WERI-Rb-1 (cell line): Measurements from ENCODE around the gene CAPN6.

ENCODE experiments used
- DNase-seq: peaks from one replicate; pipeline ENCODE4 v3.0.0-alpha.2; 2020
- H3K27ac ChIP-seq: fragments of 250-450 bp; sonication (Bioruptor Pico); 2 replicates; pipeline ENCODE4 v1.5.1; 2020; ENCODE audit warnings: mild to moderate bottlenecking, moderate library complexity
- H3K27me3 ChIP-seq: fragments of 250-450 bp; sonication (Bioruptor Pico); 2 replicates; pipeline ENCODE4 v1.5.1; 2021; ENCODE audit warnings: mild to moderate bottlenecking, low read depth, moderate library complexity; ENCODE audit not compliant: insufficient read depth, severe bottlenecking
- H3K36me3 ChIP-seq: fragments of 250-450 bp; sonication (Bioruptor Pico); 2 replicates; pipeline ENCODE4 v1.5.1; 2020; ENCODE audit warnings: mild to moderate bottlenecking, moderate library complexity
- H3K4me3 ChIP-seq: 2 replicates; pipeline ENCODE4 v1.5.1; 2011; ENCODE audit warnings: low read depth, mild to moderate bottlenecking, control low read depth, low read length
- H3K9me3 ChIP-seq: fragments of 250-450 bp; sonication (Bioruptor Pico); 2 replicates; pipeline ENCODE4 v1.5.1; 2021; ENCODE audit warnings: mild to moderate bottlenecking, moderate library complexity; ENCODE audit not compliant: severe bottlenecking
- TF ChIP-seq, protein P1 (sequence below): IDR thresholded peaks from 2 replicates; pipeline ENCODE4 v1.5.1; 2011; ENCODE audit warnings: low read depth, mild to moderate bottlenecking, control low read depth, inconsistent platforms, low read length

Gene CAPN6, protein sequence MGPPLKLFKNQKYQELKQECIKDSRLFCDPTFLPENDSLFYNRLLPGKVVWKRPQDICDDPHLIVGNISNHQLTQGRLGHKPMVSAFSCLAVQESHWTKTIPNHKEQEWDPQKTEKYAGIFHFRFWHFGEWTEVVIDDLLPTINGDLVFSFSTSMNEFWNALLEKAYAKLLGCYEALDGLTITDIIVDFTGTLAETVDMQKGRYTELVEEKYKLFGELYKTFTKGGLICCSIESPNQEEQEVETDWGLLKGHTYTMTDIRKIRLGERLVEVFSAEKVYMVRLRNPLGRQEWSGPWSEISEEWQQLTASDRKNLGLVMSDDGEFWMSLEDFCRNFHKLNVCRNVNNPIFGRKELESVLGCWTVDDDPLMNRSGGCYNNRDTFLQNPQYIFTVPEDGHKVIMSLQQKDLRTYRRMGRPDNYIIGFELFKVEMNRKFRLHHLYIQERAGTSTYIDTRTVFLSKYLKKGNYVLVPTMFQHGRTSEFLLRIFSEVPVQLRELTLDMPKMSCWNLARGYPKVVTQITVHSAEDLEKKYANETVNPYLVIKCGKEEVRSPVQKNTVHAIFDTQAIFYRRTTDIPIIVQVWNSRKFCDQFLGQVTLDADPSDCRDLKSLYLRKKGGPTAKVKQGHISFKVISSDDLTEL

DNA sequence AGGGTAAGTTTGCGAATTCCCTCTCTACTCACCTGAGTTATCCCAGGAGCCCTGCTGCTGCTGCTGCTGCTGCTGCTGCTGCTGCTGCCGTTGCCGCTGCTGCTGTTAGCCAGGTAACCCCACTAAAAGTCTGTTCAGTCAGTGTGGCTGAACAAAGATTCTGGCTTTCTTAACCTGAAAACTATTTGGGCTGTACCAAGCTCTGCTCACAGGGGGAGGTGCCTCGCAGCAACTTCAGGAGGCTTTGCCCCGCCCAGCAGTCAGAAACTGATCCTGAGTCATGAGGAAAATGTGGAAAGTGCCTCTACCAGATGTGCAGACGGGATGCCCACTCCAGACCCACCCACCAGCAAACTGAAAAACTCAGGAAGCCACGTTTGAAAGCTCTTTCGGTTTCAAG is at the start of gene CAPN6:
TSS of gene CAPN6 (minus strand) at position 145 of the 400 bp plus-strand sequence. CDS start 6,547 bp downstream, outside the sequence.
- peaks cover 27% of the 10 kb centered on the region for H3K27me3 ChIP-seq
- TF ChIP-seq, protein P1, sequence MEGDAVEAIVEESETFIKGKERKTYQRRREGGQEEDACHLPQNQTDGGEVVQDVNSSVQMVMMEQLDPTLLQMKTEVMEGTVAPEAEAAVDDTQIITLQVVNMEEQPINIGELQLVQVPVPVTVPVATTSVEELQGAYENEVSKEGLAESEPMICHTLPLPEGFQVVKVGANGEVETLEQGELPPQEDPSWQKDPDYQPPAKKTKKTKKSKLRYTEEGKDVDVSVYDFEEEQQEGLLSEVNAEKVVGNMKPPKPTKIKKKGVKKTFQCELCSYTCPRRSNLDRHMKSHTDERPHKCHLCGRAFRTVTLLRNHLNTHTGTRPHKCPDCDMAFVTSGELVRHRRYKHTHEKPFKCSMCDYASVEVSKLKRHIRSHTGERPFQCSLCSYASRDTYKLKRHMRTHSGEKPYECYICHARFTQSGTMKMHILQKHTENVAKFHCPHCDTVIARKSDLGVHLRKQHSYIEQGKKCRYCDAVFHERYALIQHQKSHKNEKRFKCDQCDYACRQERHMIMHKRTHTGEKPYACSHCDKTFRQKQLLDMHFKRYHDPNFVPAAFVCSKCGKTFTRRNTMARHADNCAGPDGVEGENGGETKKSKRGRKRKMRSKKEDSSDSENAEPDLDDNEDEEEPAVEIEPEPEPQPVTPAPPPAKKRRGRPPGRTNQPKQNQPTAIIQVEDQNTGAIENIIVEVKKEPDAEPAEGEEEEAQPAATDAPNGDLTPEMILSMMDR: no peak
- no peak for DNase-seq

DNA sequence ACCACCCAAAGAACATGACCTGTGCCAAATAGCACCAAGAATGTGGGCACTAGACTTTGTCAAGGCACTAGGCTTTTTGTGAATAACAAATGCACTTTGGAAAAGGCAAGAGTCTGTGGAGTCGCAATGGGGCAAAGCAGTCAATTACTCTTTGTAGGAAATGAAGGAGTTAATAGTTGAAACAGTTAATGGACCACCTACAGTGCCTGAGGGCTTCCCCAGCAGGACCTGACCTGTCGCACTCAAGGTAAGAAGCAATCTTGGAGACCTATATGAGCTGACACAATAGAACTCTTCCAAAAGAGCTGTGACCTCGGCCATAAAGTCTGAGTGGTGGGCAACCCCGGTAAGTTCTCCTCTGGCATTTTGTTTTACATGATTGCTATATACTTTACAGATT is 49.2 kb upstream of the CAPN6 start:
- no peaks in the 10 kb centered on the region for H3K9me3 ChIP-seq
- peaks cover 3% of the 10 kb centered on the region for H3K27me3 ChIP-seq

More for the DNA sequence above, at the start of gene CAPN6:
- Histone ChIP-seq H3K9me3 (no peaks in the 10 kb centered on the region), H3K4me3 (no peak within 1 kb of the TSS), H3K27ac (no peak within 1 kb of the TSS), H3K36me3 (no peaks in the 10 kb centered on the region)

DNA sequence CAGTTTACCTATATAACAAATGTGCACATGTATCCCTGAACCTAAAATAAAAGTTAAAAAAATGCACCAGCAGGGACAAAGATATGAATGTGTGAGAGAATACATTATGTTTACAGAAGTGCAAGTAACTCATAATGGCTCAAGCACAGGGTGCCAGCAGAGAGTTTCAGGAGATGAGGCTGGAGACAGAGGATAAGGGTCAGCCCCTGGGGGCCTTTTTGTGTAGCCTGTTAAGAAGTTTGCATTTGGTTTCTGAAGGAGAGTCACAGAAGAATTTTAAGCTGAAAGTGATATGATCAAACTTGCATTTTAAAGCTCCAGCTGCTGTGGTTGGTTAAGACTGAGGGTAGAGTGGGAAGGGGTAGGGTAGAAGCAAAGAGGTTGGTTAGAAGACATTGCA is 48.6 kb upstream of the CAPN6 start:
- no peak overlapping the region for H3K4me3 ChIP-seq
- H3K9me3 ChIP-seq: no peaks in the 10 kb centered on the region

More for the DNA sequence above, 49.2 kb upstream of the CAPN6 start:
- TF ChIP-seq, protein P1: no peak
- Histone ChIP-seq H3K27ac (no peak overlapping the region), H3K4me3 (no peak overlapping the region), H3K36me3 (no peaks in the 10 kb centered on the region)
- DNase-seq: no peak

DNA sequence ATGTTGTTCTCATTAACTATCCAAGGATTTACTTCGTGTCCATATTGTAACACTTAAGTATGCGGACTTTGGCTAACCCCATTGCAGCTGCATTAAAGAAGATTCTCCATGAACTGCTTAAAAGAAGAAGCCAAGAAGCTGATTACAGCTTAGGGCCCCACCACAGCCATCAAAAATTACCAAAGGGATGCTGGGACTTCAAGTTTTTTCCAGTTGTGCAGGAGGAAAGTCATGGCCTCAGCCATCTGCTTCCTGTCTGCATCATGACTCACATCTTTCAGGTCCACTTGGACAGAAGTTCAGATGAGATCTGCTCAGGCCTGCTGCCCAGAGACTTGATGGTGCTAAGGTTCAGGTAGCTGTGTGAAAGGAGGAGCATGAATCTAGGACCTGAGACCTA is 38.8 kb upstream of the CAPN6 start:
- Histone ChIP-seq H3K27me3 (peaks cover 2% of the 10 kb centered on the region), H3K4me3 (no peak overlapping the region), H3K27ac (no peak overlapping the region), H3K9me3 (no peaks in the 10 kb centered on the region), H3K36me3 (no peaks in the 10 kb centered on the region)
- TF ChIP-seq, protein P1: no peak
- DNase-seq: no peak

More for the DNA sequence above, 48.6 kb upstream of the CAPN6 start:
- Histone ChIP-seq H3K36me3 (no peaks in the 10 kb centered on the region), H3K27me3 (peaks cover 2% of the 10 kb centered on the region), H3K27ac (no peak overlapping the region)
- DNase-seq: no peak
- TF ChIP-seq, protein P1: no peak

DNA sequence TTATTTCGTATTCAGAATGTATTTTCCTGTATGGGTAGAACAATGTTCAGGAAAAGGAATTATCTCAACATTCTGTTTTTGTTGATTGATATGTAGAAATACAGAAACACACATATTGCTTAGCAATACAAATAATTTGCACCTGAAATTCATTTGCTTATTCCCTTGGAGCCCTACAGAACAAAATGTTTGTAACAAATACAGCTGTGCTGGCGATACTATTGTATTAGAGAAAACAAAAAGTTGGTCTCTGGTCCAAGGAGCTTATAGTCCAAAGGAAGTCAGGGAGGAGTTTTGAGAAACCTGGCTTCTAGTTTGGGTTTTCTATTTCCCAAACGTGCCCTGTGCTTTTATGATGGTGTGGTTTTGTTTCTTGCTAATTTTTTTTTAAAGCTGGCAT is 37.8 kb upstream of the CAPN6 start:
- Histone ChIP-seq H3K27ac (no peak overlapping the region), H3K4me3 (no peak overlapping the region), H3K36me3 (no peaks in the 10 kb centered on the region), H3K9me3 (no peaks in the 10 kb centered on the region), H3K27me3 (peaks cover 2% of the 10 kb centered on the region)
- TF ChIP-seq, protein P1: no peak
- no peak for DNase-seq
